ENCODE results near the gene PDPN. TPM values are rescaled to one million over a fixed set of nuclear protein-coding genes. Genes with fewer than 3 reads are reported as not detected.
A peak's percentile ranks its signal among the peaks of the same experiment; 100 is the strongest.

PDPN gene
- total and polyA plus RNA-seq, 2 of the 8 experiments (the other 6 are each of a cell fraction or from before 2014, with no cell fraction given) = 44.7 to 169 TPM

- H3K79me1 ChIP-seq (ENCODE audit: low read depth, low read length) = peaks cover 23% of the 10 kb centered on the region
- no peak for FAIRE-seq
- no peak overlapping the region for H3K4ac ChIP-seq (replicated peaks; ENCODE audit: insufficient read length, low read depth, low read length)
- H4K91ac ChIP-seq (replicated peaks; ENCODE audit: insufficient read length, low read length) = no peak overlapping the region
- H3K27ac ChIP-seq (ENCODE audit: low read depth, low read length) = no peak overlapping the region
- WGBS, 2 experiments (ENCODE audit: extremely low coverage in 1 of 2, insufficient coverage in 1 of 2, insufficient read length in 1 of 2, insufficient replicate concordance in 2 of 2, low coverage in 1 of 2, low lambda C conversion rate in 2 of 2, missing lambda C conversion rate in 1 of 2) = 93% methylated on average over 10 of the region's 10 CpGs; no CpG with 5 or more reads in 1 of the 2 experiments
- no peaks in the 10 kb centered on the region; the same call in 1 of the 2 replicates for H3K23me2 ChIP-seq (ENCODE audit: low read depth, low read length)
- H3K18ac ChIP-seq (ENCODE audit: extremely low read depth, low read length) = no peak overlapping the region
- no peak overlapping the region for H3K4me3 ChIP-seq (ENCODE audit: extremely low read depth in 1 of 4, insufficient read depth in 2 of 4, low read depth in 3 of 4, low read length in 4 of 4)
- peaks cover 6 to 13% (median 9%) of the 10 kb centered on the region in 4 experiments for H3K4me1 ChIP-seq (replicated peaks in 1 of 4; ENCODE audit: control insufficient read depth in 3 of 4, insufficient read depth in 4 of 4, low read length in 3 of 4)
- peaks cover 5 to 88% of the 10 kb centered on the region in 2 experiments; a peak in 3 of 4 replicates for H3K79me2 ChIP-seq (ENCODE audit: control insufficient read depth in 1 of 2, insufficient read depth in 2 of 2, low read length in 2 of 2)
- H4K20me1 ChIP-seq (replicated peaks in 1 of 2; ENCODE audit: control insufficient read depth in 1 of 2, insufficient read depth in 2 of 2, low read length in 2 of 2) = peaks cover 6 to 26% of the 10 kb centered on the region in 2 experiments
- no peak overlapping the region for H2BK5ac ChIP-seq (ENCODE audit: low read depth, low read length)
- no peak overlapping the region for H3K23ac ChIP-seq (ENCODE audit: insufficient read length)
- H3K4me2 ChIP-seq (ENCODE audit: insufficient read depth in 1 of 2, low read depth in 2 of 2, low read length in 2 of 2) = no peak overlapping the region
- no peak overlapping the region for H3K14ac ChIP-seq (ENCODE audit: insufficient read length)
- H3K27me3 ChIP-seq (replicated peaks in 1 of 4; ENCODE audit: control insufficient read depth in 3 of 4, extremely low read depth in 1 of 4, insufficient read depth in 3 of 4, low read length in 3 of 4) = no peaks in the 10 kb centered on the region; a peak in 1 of 7 replicates
- H2BK12ac ChIP-seq (ENCODE audit: low read depth, low read length) = no peak overlapping the region
- no peaks in the 10 kb centered on the region for H3K9me3 ChIP-seq (ENCODE audit: insufficient read depth in 2 of 2, low read depth in 1 of 2, low read length in 1 of 2)
- no peak overlapping the region for H2AK5ac ChIP-seq (ENCODE audit: low read depth, low read length)
- no peak for TF ChIP-seq GTF2F1 (IDR thresholded peaks at IDR 0.05; ENCODE audit: borderline replicate concordance, low read depth, low read length)
- no peak for TF ChIP-seq RNF2 (IDR thresholded peaks at IDR 0.05; ENCODE audit: borderline replicate concordance, low read depth, low read length, missing control alignments, poor library complexity, severe bottlenecking)
- TF ChIP-seq, protein P1, sequence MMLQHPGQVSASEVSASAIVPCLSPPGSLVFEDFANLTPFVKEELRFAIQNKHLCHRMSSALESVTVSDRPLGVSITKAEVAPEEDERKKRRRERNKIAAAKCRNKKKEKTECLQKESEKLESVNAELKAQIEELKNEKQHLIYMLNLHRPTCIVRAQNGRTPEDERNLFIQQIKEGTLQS (IDR thresholded peaks at IDR 0.05; ENCODE audit: insufficient read depth, low read depth, low read length) = no peak
- no peak for TF ChIP-seq ASH2L (IDR thresholded peaks at IDR 0.05; ENCODE audit: low read length)
- H4K8ac ChIP-seq (ENCODE audit: extremely low read depth, insufficient read depth, low read length) = no peak overlapping the region
- H3K56ac ChIP-seq (replicated peaks; ENCODE audit: insufficient read length, low read depth, low read length) = no peak overlapping the region
- H2AFZ ChIP-seq (ENCODE audit: low read length) = no peak overlapping the region
- no peak overlapping the region for H4K5ac ChIP-seq (ENCODE audit: insufficient read length, low read depth, low read length)
- no peak overlapping the region for H2BK120ac ChIP-seq (replicated peaks; ENCODE audit: low read depth, low read length)
- POLR2A ChIA-PET (ENCODE audit: partially characterized antibody) = interaction anchor here (1.6 to 6.8 kb wide), 2 partner anchors 9 to 12 kb away, joined by 5 to 31 read pairs; partner anchors contain the start of gene PDPN
- no peak for DNase-seq (ENCODE audit: low read depth in 1 of 2, low spot score in 2 of 2)
- H3K36me3 ChIP-seq (ENCODE audit: control insufficient read depth in 2 of 4, insufficient read depth in 4 of 4, low read length in 3 of 4) = peaks cover 0 to 32% (median under 1%) of the 10 kb centered on the region in 4 experiments; a peak in 4 of 8 replicates
- no peak overlapping the region for H2BK20ac ChIP-seq (ENCODE audit: low read length)
- H2BK15ac ChIP-seq (ENCODE audit: low read length) = peak overlapping the region; percentile 61; the same call in 1 of the 2 replicates
- CTCF ChIA-PET (ENCODE audit: partially characterized antibody) = interaction anchor here (0.7 to 4.6 kb wide), 2 partner anchors 25 to 84 kb away, joined by 5 to 19 read pairs; no protein-coding TSS in a partner anchor
- no peak overlapping the region for H3K9ac ChIP-seq (replicated peaks in 1 of 4; ENCODE audit: extremely low read depth in 1 of 4, low read depth in 3 of 4, low read length in 3 of 4)
Measured at GRCh38 chr1:13595411-13595810, 11.8 kb downstream of the PDPN start.
